ENCODE results near the gene ACSL3.

Gene ACSL3

DNA sequence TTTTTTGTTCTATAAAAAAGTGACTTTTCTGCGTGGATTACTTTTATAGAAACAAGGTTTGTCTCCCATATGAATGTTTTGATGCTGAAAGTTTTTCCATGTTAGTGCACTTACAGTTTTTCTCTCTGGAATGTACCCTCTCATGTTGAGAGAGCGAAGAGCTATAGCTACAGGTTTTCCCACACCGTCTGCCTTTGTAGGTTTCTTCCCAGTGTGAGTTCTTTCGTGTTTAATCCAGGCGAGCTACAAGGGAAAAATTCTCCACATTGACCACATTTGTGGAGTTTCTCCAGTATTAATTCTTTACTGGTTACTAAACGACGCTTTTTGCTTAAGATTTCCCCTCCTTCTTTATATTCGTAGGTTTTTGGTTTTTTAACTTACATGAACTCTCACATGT, 85.1 kb downstream of the ACSL3 start:
- no peaks in the 10 kb centered on the region for H4K20me1 ChIP-seq (ENCODE audit: insufficient read depth, low read length, poor library complexity, severe bottlenecking)
- peaks cover 9% of the 10 kb centered on the region; the same call in 1 of the 2 replicates for H3K36me3 ChIP-seq (ENCODE audit: insufficient read depth, low read length)

DNA sequence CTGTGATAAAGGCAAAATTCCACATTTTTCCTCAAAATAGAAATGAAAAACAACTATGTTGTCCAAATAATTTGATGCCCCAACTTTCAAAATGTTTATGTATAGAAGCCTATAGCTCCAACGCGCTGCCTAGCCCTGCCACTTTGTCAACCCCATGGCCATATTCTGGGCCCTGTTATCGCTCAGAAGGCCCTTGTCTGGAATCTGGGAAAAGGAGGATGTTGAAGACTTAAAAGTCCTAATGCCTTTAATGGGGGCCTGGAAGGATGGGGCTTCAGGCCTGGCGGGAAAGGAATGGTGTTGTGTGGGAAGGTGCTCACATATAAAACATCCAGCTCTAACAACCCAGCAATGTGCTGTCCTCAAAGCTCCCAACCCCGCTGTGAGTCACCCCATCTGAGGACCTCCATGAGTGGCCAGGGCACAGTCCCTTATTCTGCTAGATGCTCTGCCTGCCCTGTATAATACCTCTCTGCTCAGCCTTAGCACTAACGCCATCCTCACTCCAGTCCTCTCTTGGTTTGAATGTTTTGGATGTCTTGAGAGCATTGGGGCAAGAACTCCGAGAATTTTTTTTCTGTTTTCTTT, 86.0 kb downstream of the ACSL3 start:
- Histone ChIP-seq H3K27me3 (ENCODE audit: insufficient read depth, low read length, poor library complexity, severe bottlenecking) (no peaks in the 10 kb centered on the region), H3K36me3 (ENCODE audit: insufficient read depth, low read length) (peaks cover 3% of the 10 kb centered on the region; the same call in 1 of the 2 replicates), H3K4me2 (ENCODE audit: low read depth, low read length, poor library complexity, severe bottlenecking) (no peak overlapping the region), H4K20me1 (ENCODE audit: insufficient read depth, low read length, poor library complexity, severe bottlenecking) (no peaks in the 10 kb centered on the region), H3K79me2 (ENCODE audit: insufficient read depth, low read length) (no peaks in the 10 kb centered on the region), H3K4me3 (ENCODE audit: low read length, poor library complexity, severe bottlenecking) (no peak overlapping the region), H2AFZ (ENCODE audit: low read length) (no peak overlapping the region), H3F3A (ENCODE audit: low read depth) (no peaks in the 10 kb centered on the region), H3K9me3 (ENCODE audit: insufficient read depth, low read depth, low read length) (no peaks in the 10 kb centered on the region), H3K9ac (ENCODE audit: low read depth, low read length, poor library complexity, severe bottlenecking) (no peak overlapping the region), H3K9me2 (replicated peaks; ENCODE audit: low read depth, low read length) (no peaks in the 10 kb centered on the region), H3K4me1 (ENCODE audit: insufficient read depth, low read length, poor library complexity, severe bottlenecking) (no peaks in the 10 kb centered on the region)
- no peak for TF ChIP-seq EZH2phosphoT487 (IDR thresholded peaks at IDR 0.05; ENCODE audit: borderline replicate concordance)
- TF ChIP-seq, protein P1, sequence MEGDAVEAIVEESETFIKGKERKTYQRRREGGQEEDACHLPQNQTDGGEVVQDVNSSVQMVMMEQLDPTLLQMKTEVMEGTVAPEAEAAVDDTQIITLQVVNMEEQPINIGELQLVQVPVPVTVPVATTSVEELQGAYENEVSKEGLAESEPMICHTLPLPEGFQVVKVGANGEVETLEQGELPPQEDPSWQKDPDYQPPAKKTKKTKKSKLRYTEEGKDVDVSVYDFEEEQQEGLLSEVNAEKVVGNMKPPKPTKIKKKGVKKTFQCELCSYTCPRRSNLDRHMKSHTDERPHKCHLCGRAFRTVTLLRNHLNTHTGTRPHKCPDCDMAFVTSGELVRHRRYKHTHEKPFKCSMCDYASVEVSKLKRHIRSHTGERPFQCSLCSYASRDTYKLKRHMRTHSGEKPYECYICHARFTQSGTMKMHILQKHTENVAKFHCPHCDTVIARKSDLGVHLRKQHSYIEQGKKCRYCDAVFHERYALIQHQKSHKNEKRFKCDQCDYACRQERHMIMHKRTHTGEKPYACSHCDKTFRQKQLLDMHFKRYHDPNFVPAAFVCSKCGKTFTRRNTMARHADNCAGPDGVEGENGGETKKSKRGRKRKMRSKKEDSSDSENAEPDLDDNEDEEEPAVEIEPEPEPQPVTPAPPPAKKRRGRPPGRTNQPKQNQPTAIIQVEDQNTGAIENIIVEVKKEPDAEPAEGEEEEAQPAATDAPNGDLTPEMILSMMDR (conservative IDR thresholded peaks at IDR 0.05; ENCODE audit: low read length) = no peak

More for the DNA sequence above, 85.1 kb downstream of the ACSL3 start:
- TF ChIP-seq, protein P1 (conservative IDR thresholded peaks at IDR 0.05; ENCODE audit: low read length) = no peak
- no peak for TF ChIP-seq EZH2phosphoT487 (IDR thresholded peaks at IDR 0.05; ENCODE audit: borderline replicate concordance)
- H2AFZ ChIP-seq (ENCODE audit: low read length) = no peak overlapping the region
- no peak overlapping the region for H3K9ac ChIP-seq (ENCODE audit: low read depth, low read length, poor library complexity, severe bottlenecking)
- no peaks in the 10 kb centered on the region for H3K79me2 ChIP-seq (ENCODE audit: insufficient read depth, low read length)
- no peaks in the 10 kb centered on the region for H3F3A ChIP-seq (ENCODE audit: low read depth)
- H3K9me2 ChIP-seq (replicated peaks; ENCODE audit: low read depth, low read length) = no peaks in the 10 kb centered on the region
- no peak overlapping the region for H3K4me2 ChIP-seq (ENCODE audit: low read depth, low read length, poor library complexity, severe bottlenecking)
- no peaks in the 10 kb centered on the region for H3K4me1 ChIP-seq (ENCODE audit: insufficient read depth, low read length, poor library complexity, severe bottlenecking)
- no peak overlapping the region for H3K4me3 ChIP-seq (ENCODE audit: low read length, poor library complexity, severe bottlenecking)
- H3K9me3 ChIP-seq (ENCODE audit: insufficient read depth, low read depth, low read length) = no peaks in the 10 kb centered on the region
- no peaks in the 10 kb centered on the region for H3K27me3 ChIP-seq (ENCODE audit: insufficient read depth, low read length, poor library complexity, severe bottlenecking)

DNA sequence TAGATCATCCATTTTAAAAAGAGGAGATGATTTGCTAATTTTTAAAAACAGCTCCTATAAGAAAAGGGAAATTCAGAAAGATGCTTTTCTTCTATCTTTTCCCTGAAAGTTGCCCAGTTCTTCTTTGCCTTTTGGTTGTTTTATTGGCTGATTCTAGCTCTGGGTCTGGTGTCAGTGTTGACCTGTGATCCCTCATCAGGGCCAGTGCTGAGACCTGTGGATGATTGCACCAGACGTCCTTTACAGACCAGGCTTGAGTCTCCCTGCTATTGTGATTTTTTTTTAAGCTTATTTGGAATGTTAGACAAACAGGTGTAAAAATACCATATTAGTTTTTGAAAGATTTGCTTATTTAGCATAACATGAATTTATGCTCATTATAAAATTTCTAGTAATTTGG, 88.2 kb downstream of the ACSL3 start:
- Histone ChIP-seq H3K9me2 (replicated peaks; ENCODE audit: low read depth, low read length) (no peaks in the 10 kb centered on the region), H3F3A (ENCODE audit: low read depth) (no peaks in the 10 kb centered on the region), H3K4me1 (ENCODE audit: insufficient read depth, low read length, poor library complexity, severe bottlenecking) (no peaks in the 10 kb centered on the region), H2AFZ (ENCODE audit: low read length) (no peak overlapping the region), H3K27me3 (ENCODE audit: insufficient read depth, low read length, poor library complexity, severe bottlenecking) (no peaks in the 10 kb centered on the region), H3K36me3 (ENCODE audit: insufficient read depth, low read length) (no peaks in the 10 kb centered on the region), H3K4me2 (ENCODE audit: low read depth, low read length, poor library complexity, severe bottlenecking) (no peak overlapping the region), H3K4me3 (ENCODE audit: low read length, poor library complexity, severe bottlenecking) (no peak overlapping the region), H4K20me1 (ENCODE audit: insufficient read depth, low read length, poor library complexity, severe bottlenecking) (no peaks in the 10 kb centered on the region), H3K9me3 (ENCODE audit: insufficient read depth, low read depth, low read length) (no peaks in the 10 kb centered on the region), H3K79me2 (ENCODE audit: insufficient read depth, low read length) (no peaks in the 10 kb centered on the region), H3K9ac (ENCODE audit: low read depth, low read length, poor library complexity, severe bottlenecking) (no peak overlapping the region)
- TF ChIP-seq, protein P1 (conservative IDR thresholded peaks at IDR 0.05; ENCODE audit: low read length) = no peak
- no peak for TF ChIP-seq EZH2phosphoT487 (IDR thresholded peaks at IDR 0.05; ENCODE audit: borderline replicate concordance)

Data from Loucy (cell line).